ENCODE data around the gene THEM5.

THEM5 gene

GRCh38 chr1:151840421-151840820 is 13.1 kb downstream of the THEM5 start:
- DNase-seq (ENCODE audit: extremely low read depth in 1 of 2, low read depth in 1 of 2), result no peak

DNA sequence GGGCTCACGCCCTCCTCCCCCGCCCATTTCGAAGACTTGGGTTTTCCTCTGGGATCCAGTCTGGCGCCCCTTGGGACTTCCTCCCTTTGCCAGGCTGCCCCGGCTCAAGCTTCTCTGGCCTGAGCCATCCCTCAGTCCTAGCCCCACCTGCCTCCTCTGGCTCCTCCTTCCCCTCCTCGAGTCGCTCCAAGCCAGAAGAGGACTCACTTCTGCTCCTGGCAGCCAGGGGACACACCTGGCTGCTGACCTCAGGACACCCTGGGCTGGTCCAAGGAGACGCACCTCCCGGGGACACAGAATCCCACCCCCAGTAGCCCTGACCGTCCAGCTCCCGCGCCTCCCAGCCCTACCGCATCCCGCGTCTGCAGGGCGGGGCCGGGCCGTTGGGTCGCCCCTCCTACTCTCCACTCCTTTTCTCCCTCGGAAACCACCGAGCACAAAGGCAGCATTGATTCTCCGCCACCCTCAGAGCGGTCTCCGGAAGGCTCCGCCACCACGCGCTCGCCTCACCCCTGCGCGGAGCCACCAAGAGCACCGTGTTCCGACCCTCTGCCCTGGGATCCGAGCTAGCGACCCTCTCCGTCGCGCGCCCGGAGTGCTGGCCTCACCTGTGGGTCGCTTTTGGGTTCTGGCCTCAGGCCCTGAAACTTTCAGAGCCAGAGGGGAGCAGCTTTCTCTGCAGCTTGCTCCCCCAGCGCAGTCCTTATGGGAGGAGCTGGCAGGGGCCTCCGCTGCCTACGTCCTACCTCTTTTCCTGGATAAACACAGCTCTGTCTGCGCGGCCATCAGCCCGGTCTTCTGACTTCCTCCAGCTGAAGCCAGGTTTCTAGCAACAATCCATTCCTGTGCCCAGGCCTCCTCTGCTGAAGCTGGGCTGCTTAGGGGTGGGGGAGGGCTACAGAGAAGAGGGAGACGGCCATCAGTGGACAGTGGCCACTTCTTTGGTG is 13.8 kb downstream of the THEM5 start, which contains the start of gene C2CD4D:
Gene C2CD4D (minus strand): TSS at position 364 of the 947 bp plus-strand sequence. CDS start 831 bp downstream, outside the sequence.
- DNase-seq (ENCODE audit: extremely low read depth in 1 of 2, low read depth in 1 of 2), result peak in 1 of 2 donors; percentile 55

GRCh38 chr1:151839082-151839412 is 14.5 kb downstream of the THEM5 start:
- DNase-seq (ENCODE audit: extremely low read depth in 1 of 2, low read depth in 1 of 2), result no peak

DNA sequence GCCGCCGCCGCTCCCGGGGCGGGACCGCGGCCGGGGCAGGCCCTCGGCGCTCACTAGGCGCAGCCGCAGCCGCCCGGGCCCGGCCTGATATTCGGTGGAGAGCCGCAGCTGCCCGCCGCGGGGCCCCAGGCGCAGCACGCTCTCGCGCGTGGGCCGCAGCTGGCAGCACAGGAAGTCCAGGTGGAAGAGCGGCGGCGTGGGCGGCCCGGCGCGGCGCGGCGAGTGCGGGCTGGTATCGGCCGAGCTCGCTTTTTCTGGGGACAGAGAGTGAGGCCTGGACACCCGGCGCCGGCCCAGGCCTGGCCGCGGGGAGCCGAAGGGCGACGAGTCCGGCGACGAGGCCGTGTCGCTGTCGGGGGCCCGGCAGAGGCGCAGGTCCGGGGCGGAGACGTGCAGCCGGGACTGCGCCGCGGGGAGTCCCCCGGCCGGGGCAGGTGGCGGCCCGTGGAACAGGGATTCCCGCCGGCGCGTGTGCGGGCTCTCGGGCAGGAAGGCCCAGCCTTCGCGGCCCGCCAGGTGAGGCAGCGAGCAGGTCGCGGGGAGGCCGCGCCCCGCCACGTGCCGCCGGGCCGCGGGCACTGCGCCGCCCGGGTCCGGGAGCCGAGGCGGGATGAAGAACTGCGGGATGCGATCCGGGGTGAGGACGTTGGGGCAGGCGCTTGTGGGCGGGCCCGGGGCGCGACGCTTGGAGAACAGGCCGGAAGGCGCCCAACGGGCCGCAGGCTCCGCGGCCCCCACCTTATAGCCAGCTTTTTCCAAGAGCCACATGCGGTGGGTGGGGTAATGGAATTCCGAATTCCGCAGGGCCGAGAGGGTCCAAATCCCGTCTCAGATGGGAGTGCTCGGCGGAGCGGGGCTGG is 15.1 kb downstream of the THEM5 start:
- peak in 1 of 2 donors; percentile 20 for DNase-seq (ENCODE audit: extremely low read depth in 1 of 2, low read depth in 1 of 2)

- no peak for DNase-seq (ENCODE audit: extremely low read depth in 1 of 2, low read depth in 1 of 2)
These were observed 15.7 kb downstream of the THEM5 start for GRCh38 chr1:151837884-151838221.

GRCh38 chr1:151837197-151837596 is 16.3 kb downstream of the THEM5 start:
- DNase-seq (ENCODE audit: extremely low read depth in 1 of 2, low read depth in 1 of 2), result peak in 1 of 2 donors; percentile 46

GRCh38 chr1:151835596-151835995 is 17.9 kb downstream of the THEM5 start:
- no peak for DNase-seq (ENCODE audit: extremely low read depth in 1 of 2, low read depth in 1 of 2)

- no peak for DNase-seq (ENCODE audit: extremely low read depth in 1 of 2, low read depth in 1 of 2)
These were observed 19.3 kb downstream of the THEM5 start for GRCh38 chr1:151834239-151834638.

DNA sequence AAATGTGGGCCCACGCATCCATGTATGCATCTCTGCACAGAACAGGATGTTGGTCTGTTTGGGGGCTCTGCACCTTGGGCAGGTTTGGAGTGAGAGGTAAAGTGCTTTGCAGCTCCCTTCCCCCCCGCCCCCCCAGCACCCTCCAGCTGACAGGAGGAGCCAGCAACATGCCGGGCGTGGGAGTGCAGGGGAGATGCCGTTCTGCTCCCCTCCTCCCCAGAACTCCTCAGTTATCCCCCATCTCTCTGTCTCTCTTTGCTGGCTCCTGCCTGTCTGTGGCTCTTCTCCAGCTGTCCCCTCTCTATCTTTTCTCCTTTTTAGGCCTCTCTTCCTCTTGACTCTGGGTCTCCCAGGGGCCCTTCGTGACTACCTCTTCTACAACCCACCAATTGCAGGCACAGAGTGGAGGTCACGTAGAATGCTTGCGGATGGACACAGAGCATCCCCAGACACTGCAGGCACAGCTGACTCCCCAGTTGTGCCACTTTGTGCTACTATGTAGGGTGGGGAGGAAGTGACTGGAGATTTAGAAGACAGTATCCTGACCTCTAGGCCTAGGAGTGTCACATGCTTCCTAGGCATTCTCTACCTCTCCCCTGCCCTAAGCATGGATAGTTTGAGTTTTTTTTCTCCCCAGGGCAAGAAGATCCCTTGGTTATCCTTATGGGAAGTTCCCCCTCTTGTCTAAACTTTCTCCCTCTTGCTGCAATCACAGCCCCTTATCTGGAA is 20.2 kb downstream of the THEM5 start:
- DNase-seq (ENCODE audit: extremely low read depth in 1 of 2, low read depth in 1 of 2), result no peak

DNA sequence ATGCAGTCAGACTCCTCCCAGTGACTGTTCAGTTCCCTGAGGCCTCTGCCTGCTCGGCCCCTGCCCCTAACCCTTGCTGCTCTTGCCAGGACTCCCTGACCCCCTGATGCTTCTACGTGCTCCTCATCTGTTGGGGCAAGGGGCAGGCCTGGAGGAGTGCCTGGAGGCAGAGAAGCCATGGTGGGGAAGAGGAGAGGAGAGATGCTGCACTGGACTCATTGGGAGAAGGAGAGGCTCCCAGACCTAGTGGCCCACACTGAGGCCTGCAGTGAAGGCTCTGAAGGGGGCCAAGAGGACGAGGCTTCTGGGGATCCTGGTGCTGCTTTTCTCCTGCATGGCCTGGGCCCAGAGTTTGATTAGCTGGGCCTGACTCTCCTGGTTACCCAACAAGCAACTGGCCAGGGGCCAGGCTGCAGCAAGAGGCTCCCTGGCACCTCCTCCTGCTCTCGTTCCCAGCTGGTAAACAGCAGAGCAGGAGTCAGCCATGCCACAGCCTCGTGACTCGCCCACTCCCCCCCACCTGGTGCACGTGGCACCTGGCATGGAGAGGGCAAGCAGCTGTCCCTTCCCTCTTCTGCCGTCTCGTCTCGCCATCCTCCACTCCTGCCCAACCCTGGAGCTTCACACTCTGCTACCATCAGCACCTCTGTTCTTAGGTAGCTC is 21.1 kb downstream of the THEM5 start:
- DNase-seq (ENCODE audit: extremely low read depth in 1 of 2, low read depth in 1 of 2), result no peak

- DNase-seq (ENCODE audit: extremely low read depth in 1 of 2, low read depth in 1 of 2), result no peak
These were observed 21.9 kb downstream of the THEM5 start, which contains the start of gene RORC for GRCh38 chr1:151831605-151832004. Gene RORC, minus strand, starts transcription at chr1:151831802. Its CDS starts 38 bp downstream, at chr1:151831764.

DNA sequence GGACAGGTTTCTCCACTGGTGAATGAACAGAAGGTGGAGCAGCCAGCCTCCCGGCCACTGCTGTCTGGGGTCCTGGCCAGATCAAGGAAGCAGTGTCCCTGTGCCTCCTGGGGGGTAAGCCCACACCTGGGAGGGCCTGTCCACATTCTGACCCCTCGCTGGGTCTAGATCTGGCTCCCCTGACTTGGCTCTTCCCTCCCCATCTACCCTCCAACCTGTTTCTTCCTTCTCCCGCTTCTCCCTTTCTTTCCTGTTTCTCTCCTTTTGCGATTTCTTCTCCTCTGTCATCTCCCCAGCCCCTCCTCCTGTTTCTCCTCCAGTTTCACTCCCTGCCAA is 22.3 kb downstream of the THEM5 start:
- no peak for DNase-seq (ENCODE audit: extremely low read depth in 1 of 2, low read depth in 1 of 2)

DNA sequence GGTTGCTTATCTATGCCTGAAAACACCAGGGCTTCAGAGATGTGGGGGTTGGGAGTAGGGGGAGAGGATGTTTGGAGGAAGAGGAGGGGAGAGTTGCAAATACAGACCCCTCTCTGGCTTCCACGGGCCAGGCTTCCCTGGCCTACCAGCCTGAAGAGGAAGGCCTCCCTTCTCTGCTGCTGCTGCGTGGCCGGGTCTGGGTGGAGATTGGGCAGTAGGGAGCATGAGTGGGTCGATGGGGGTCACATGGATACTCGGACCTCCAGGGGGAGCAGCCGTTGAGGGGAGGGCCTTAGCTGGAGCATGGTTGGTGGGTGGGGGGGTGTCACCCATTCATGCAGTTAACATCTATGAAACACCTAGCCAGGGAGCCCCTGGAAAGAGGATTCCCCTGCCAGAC is 23.5 kb downstream of the THEM5 start:
- no peak for DNase-seq (ENCODE audit: extremely low read depth in 1 of 2, low read depth in 1 of 2)

DNA sequence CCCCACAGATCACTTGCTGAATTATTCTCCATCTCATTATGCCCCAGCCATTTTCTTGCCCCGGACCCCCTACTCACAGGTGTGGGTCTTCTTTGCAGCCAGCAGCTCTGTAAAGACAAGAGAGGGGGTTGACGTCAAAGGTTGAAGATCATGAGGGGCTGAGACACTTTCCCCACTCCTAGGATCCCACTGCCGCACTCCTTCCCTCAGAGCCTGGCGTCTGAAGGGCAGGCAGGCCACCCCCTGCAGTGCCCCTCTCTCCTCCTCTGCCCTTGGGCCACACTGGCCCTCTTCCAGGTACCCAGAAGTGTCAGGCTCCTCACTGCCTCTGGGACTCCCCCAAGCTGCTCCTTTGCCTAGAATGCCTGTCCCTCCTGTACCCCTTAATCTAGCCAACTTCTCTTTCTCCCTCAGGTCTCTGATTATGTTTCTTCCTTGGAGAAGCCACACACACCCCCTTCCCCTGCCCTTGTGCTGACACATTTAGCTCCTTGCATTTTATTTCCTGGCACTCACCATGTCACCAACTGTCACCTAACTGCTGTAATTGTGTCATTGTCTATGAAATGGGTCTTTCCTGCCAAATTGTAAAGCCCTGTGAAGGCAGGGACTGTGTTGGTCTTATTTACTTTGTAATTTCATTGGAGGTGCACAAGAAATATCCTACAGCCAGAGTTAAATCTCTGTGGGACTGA is 24.0 kb downstream of the THEM5 start:
- DNase-seq (ENCODE audit: extremely low read depth in 1 of 2, low read depth in 1 of 2), result no peak

DNA sequence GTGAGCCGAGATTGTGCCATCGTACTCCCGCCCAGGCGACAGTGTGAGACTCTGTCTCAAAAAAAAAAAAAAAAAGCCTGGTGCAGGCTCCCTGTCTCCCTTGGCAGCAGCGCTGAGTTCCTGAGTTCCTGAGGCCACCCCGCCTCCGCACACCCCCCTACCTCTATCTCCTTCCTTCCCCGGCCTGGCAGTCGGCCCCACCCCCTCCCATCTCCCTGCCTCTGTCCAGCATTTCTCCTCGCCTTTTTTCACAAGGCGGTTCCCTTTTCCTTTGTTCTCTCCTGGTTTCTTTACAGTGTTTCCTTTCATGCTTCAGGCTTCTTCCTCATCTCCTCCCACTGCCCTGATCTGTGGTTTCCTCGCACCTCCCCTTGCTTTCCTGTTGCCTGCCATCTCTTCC is 24.6 kb downstream of the THEM5 start:
- DNase-seq (ENCODE audit: extremely low read depth in 1 of 2, low read depth in 1 of 2), result no peak

DNA sequence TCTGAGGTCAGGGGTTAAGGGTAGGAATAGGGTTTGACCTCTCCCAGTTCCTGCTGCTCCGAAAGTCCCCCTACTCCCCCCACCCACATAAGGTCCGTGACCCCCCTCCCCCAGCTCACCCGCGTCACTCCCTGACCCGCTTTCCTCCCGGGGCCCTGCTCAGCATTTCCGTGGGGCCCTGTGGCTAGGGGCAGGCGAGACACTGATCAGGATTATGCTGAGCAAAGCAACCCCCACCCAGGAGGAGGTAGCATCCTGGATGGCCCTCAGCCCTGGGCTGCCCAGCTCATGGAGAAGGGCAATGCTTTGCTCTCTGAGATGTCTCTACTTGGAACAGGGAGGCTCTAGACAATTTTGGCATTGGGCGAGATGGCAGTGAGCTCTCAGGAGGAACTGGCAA is 25.7 kb downstream of the THEM5 start:
- no peak for DNase-seq (ENCODE audit: extremely low read depth in 1 of 2, low read depth in 1 of 2)

DNA sequence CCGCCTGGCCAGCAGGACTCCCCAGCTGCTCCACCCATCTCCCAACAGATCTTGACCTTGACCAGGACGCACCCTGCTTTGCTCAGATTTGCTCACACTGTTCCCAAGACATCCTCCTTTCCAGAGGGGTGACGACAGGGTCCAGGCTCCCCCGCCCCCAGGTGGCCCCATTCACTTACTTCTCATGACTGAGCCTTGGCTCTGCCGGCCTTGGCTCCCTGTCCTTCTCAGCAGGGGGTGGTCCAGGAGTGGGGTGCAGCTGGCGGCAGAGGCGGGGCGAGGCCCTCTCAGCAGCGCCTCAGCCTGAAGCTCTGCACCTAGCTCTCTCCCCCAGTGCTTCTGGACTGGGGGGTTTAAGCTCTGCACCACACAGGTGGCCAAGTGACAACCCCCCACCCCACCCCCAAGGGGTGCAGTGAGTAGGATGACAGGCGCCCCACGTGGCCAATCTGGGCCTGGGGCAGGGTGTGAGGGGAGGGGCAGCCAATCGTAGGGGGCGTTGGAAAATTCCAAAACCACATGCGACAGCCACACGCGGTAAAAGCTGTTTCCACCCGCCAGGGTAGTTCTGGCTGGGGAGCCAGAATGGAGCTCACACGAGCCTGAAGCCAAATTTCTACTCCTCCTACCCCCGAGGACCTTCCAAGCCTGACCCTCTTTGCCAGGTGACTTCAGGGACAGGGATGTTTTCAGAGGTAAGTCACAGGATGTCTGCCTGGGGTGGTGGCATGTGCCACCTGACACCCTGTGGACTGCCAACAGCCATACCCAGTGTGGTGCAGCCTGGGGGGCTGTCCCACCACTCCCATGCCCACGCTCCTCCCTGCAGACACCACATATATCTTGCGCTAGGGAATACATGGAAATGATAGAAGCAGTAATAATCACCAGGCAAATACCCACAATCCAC is 27.5 kb downstream of the THEM5 start:
- DNase-seq (ENCODE audit: extremely low read depth in 1 of 2, low read depth in 1 of 2), result peak in 1 of 2 donors; percentile 24

GRCh38 chr1:151825204-151825603 is 28.3 kb downstream of the THEM5 start:
- DNase-seq (ENCODE audit: extremely low read depth in 1 of 2, low read depth in 1 of 2), result no peak

DNA sequence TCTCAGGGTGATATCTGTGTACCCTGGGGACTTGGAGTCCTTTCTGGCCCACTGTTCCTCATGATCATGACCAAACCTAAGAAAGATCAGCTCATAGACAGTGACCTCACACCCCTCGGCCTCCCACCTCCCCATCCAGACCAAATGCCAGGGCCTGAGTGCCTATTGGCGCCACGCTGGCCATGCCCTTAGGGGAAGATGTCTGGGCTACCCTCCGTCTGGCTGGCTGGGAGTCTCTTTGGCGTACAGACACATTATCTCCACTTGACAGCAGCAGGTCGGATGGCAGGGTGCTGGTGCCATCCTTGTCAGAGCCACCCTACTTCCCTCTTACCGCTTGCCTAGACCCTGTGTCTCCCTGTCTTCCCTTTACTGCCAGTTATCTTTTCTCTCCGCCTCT is 30.3 kb downstream of the THEM5 start:
- no peak for DNase-seq (ENCODE audit: extremely low read depth in 1 of 2, low read depth in 1 of 2)

All from stimulated activated CD8-positive, alpha-beta memory T cell treated with anti-CD3 and anti-CD28 coated beads, Interleukin-7, amount 100 ng/mL, for 48 hours (primary cell).